Caco-2 (cell line): Measurements from ENCODE around the gene HADHA. TPM values are rescaled to one million over a fixed set of nuclear protein-coding genes. Genes with fewer than 3 reads are reported as not detected.

Experiments used
- BruUV-seq: library from RNA; stranded (reverse); fragments of 400-500 nt; replicated peaks from 2 replicates; lab custom pipeline; 2021; lab: Mats Ljungman, UMichigan
- CTCF ChIA-PET: fragments of 300-600 bp; sonication (Branson Sonifier 250); formaldehyde crosslinking; loops from one replicate; lab custom pipeline; 2022; ENCODE audit warnings: antibody characterized with exemption; lab: Charles Lee
- POLR2A ChIA-PET: fragments of 300-600 bp; sonication (Branson Sonifier 250); formaldehyde crosslinking; loops from one replicate; lab custom pipeline; 2022; ENCODE audit warnings: antibody characterized with exemption; lab: Charles Lee
- DNase-seq, 2 experiments: peaks; one replicate each; pipeline versions ENCODE4 v3.0.0 to v3.0.0-alpha.2; 2020 to 2022
- H3K27me3 ChIP-seq: replicated peaks from 2 replicates; pipeline ENCODE4 v1.6.0; 2011; ENCODE audit warnings: low read length; ENCODE audit not compliant: control insufficient read depth, insufficient read depth
- H3K36me3 ChIP-seq: 2 replicates; pipeline ENCODE4 v1.5.1; 2011; ENCODE audit warnings: low read length; ENCODE audit not compliant: control insufficient read depth, insufficient read depth
- H3K4me1 ChIP-seq: fragments of 250-450 bp; sonication (Bioruptor Pico); 2 replicates; pipeline ENCODE4 v1.5.1; 2020; ENCODE audit warnings: mild to moderate bottlenecking
- H3K4me3 ChIP-seq: 2 replicates; pipeline ENCODE4 v1.5.1; 2011; ENCODE audit warnings: low read depth, mild to moderate bottlenecking, control low read depth, low read length
- H3K9me3 ChIP-seq: fragments of 250-450 bp; sonication (Bioruptor Pico); 2 replicates; pipeline ENCODE4 v1.5.1; 2020; ENCODE audit warnings: mild to moderate bottlenecking, moderate library complexity
- H3K27ac Mint-ChIP-seq: one replicate; pipeline ENCODE4 v1.8.0; 2022; ENCODE audit warnings: mixed read lengths; ENCODE audit not compliant: unreplicated experiment
- H3K27me3 Mint-ChIP-seq: one replicate; pipeline ENCODE4 v1.8.0; 2022; ENCODE audit warnings: mixed read lengths; ENCODE audit not compliant: insufficient read depth, unreplicated experiment
- H3K36me3 Mint-ChIP-seq: one replicate; pipeline ENCODE4 v1.8.0; 2022; ENCODE audit warnings: mild to moderate bottlenecking, mixed read lengths; ENCODE audit not compliant: insufficient read depth, unreplicated experiment
- H3K4me1 Mint-ChIP-seq: one replicate; pipeline ENCODE4 v1.8.0; 2022; ENCODE audit warnings: low read depth, mixed read lengths; ENCODE audit not compliant: unreplicated experiment
- H3K4me3 Mint-ChIP-seq: one replicate; pipeline ENCODE4 v1.8.0; 2022; ENCODE audit warnings: mild to moderate bottlenecking, moderate library complexity, mixed read lengths; ENCODE audit not compliant: unreplicated experiment
- H3K9me3 Mint-ChIP-seq: one replicate; pipeline ENCODE4 v1.8.0; 2022; ENCODE audit warnings: mixed read lengths; ENCODE audit not compliant: unreplicated experiment
- CTCF ChIP-seq, 2 experiments: fragments of 200-600 bp in 1 of 2; IDR thresholded peaks; 1 replicate in 1 of 2; 2 replicates in 1 of 2; pipeline versions ENCODE4 v1.5.1 to v1.8.0; 2011 to 2022; ENCODE audit warnings: antibody characterized with exemption in 1 of 2, control low read depth in 1 of 2, inconsistent platforms in 1 of 2, low read depth in 1 of 2, low read length in 1 of 2, mild to moderate bottlenecking in 1 of 2, moderate library complexity in 1 of 2; ENCODE audit not compliant: insufficient read depth in 1 of 2, severe bottlenecking in 1 of 2, unreplicated experiment in 1 of 2
- intact Hi-C: fragments of 100-400 bp; cut with micrococcal nuclease; formaldehyde crosslinking; loops from one replicate; pipeline ENCODE4 v1.10.0; 2022; ENCODE audit not compliant: unreplicated experiment
- total RNA-seq: library from RNA; stranded (reverse); gene quantifications from 2 replicates; pipeline ENCODE4 v1.2.3, GENCODE V29; 2022

The HADHA gene
- total RNA-seq, 1 experiment from 2014 or later = 143 TPM

DNA sequence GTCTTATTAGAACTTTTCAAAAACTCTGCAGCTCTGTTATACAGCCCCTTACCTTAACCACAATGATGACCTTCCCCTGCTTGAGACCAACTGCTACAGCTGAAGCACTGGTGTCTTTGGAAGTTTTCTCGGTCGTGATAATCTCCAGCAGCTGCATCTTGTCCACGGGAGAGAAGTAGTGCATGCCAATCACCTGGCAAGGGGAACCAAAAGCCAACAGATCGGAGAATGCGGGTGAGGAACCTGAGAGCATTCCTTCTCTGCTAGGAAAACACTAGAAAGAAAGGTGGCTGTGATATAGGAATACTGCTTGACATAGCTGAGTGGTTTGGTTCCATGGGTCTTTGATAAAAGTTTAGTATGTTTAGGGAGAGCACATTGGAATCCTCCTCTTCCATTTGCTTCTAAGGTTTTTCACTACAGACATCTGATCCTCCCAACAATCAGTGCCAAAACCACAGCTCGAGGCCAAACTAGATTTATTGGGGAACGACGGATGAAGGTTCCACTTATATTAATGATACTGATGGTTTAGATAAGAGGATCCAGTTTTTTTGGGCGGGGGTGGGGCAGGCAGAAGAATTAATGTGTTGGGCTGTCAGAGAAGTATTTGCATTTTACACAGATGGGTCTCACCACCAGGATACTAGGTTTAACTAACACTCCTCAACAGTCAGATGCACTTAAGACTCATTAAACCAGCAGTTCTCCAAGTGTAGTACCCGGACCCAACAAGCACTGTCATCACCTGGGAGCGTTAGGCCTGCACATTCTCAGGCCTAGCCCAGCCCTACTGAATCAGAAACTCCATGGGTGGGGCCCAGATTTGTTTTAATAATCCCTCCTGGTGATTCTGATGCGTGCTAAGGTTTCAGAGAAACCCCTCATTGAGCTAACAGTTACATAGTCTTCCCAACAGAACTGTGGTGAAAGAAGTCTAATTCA, 49.1 kb downstream of the HADHA start:
- H3K4me1 Mint-ChIP-seq = no peaks in the 10 kb centered on the region
- no peaks in the 10 kb centered on the region for H3K9me3 Mint-ChIP-seq
- H3K36me3 ChIP-seq = peaks cover 8% of the 10 kb centered on the region
- peaks cover 68% of the 10 kb centered on the region for H3K36me3 Mint-ChIP-seq
- BruUV-seq = no TSS peak
- intact Hi-C loops = no loop called here
- H3K9me3 ChIP-seq = no peaks in the 10 kb centered on the region
- H3K27ac Mint-ChIP-seq = no peak overlapping the region
- no peak for DNase-seq
- H3K4me3 Mint-ChIP-seq = no peak overlapping the region
- no peaks in the 10 kb centered on the region for H3K27me3 Mint-ChIP-seq
- TF ChIP-seq CTCF (IDR thresholded peaks at IDR 0.05; ENCODE audit: insufficient read depth in 1 of 2, low read depth in 1 of 2, low read length in 1 of 2, severe bottlenecking in 1 of 2, unreplicated experiment in 1 of 2) = no peak
- CTCF ChIA-PET = no interaction called here
- POLR2A ChIA-PET = interaction anchor here (1.0 kb wide), 1 partner anchor 14 kb away, joined by 3 read pairs; no protein-coding TSS in a partner anchor
- no peak overlapping the region for H3K4me3 ChIP-seq
- H3K4me1 ChIP-seq = no peaks in the 10 kb centered on the region
- no peaks in the 10 kb centered on the region for H3K27me3 ChIP-seq

GRCh38 chr2:26193578-26194231, 50.7 kb downstream of the HADHA start:
- Mint-ChIP-seq H3K4me1 (no peaks in the 10 kb centered on the region), H3K9me3 (no peaks in the 10 kb centered on the region), H3K27ac (peak overlapping the region; percentile 45), H3K36me3 (peaks cover 74% of the 10 kb centered on the region), H3K4me3 (no peak overlapping the region), H3K27me3 (no peaks in the 10 kb centered on the region)
- Histone ChIP-seq H3K27me3 (no peaks in the 10 kb centered on the region), H3K4me1 (no peaks in the 10 kb centered on the region), H3K36me3 (peaks cover 6% of the 10 kb centered on the region), H3K9me3 (no peaks in the 10 kb centered on the region), H3K4me3 (no peak overlapping the region)
- no peak for DNase-seq
- CTCF ChIA-PET = no interaction called here
- no TSS peak for BruUV-seq
- POLR2A ChIA-PET = no interaction called here
- intact Hi-C loops = no loop called here
- TF ChIP-seq CTCF (IDR thresholded peaks at IDR 0.05; ENCODE audit: insufficient read depth in 1 of 2, low read depth in 1 of 2, low read length in 1 of 2, severe bottlenecking in 1 of 2, unreplicated experiment in 1 of 2) = no peak

DNA sequence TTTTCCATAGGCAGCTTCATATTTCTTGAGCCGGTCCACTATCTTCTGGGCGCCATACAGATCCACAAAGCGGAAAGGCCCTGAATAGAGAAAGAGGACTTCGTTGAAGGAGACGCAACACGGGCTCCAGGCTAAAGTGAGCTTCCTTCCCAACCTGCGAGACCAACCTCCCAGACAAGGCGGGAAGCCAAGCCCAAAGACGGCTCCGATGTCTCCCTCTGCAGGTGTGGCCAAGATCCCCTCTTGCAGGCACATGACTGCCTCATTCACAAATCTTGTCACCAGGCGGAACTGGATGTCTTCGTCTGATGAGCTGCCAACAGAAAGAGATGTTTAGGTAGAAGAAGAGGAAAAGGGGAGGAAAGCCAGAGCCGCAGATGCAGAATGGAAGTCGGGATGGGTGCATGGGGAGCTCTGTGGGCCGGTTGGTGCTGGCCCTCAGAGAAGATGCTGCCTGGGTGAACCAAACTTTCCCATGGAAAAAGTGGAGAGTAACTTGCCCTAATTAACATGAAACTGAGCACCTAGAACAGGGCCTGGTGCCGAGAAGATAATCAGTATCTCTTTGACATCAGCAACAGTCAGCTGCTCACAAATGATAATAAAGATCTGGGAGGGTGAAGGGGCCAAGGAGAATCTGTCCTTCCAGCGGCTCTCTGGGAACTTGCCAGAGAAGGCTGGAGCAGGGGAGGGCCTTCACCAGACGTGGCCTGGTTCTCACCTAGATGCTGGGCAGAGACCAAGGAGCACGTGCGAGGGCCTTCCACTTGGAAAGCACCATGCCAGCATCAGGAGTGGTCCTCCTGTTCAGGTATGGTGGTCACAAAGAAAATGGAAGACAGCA, 52.9 kb downstream of the HADHA start:
- Histone ChIP-seq H3K4me3 (no peak overlapping the region), H3K36me3 (peaks cover 5% of the 10 kb centered on the region), H3K4me1 (no peaks in the 10 kb centered on the region), H3K27me3 (no peaks in the 10 kb centered on the region), H3K9me3 (no peaks in the 10 kb centered on the region)
- no peak overlapping the region for H3K27ac Mint-ChIP-seq
- peaks cover 57% of the 10 kb centered on the region for H3K36me3 Mint-ChIP-seq
- ChIA-PET CTCF (no interaction called here), POLR2A (no interaction called here)
- TF ChIP-seq CTCF (IDR thresholded peaks at IDR 0.05; ENCODE audit: insufficient read depth in 1 of 2, low read depth in 1 of 2, low read length in 1 of 2, severe bottlenecking in 1 of 2, unreplicated experiment in 1 of 2) = no peak
- H3K27me3 Mint-ChIP-seq = no peaks in the 10 kb centered on the region
- no peak overlapping the region for H3K4me3 Mint-ChIP-seq
- H3K9me3 Mint-ChIP-seq = no peaks in the 10 kb centered on the region
- BruUV-seq = no TSS peak
- intact Hi-C loops = no loop called here
- no peak for DNase-seq
- H3K4me1 Mint-ChIP-seq = no peaks in the 10 kb centered on the region
